WTC11 (cell line): ENCODE measurements around the gene LDLRAD3. TPM values are rescaled to one million over a fixed set of nuclear protein-coding genes. Genes with fewer than 3 reads are reported as not detected.

Experiments used
- ATAC-seq: fragments of 200-7000 bp; cut with Tn5 transposase; 2 replicates; pipeline ENCODE4 v1.10.0; 2021; ENCODE audit warnings: mild to moderate bottlenecking, moderate library complexity
- Bru-seq: library from RNA; stranded (reverse); fragments of 400-500 nt; gene quantifications from one replicate; lab custom pipeline; 2021; lab: Mats Ljungman, UMichigan
- CTCF ChIA-PET: fragments of 300-600 bp; sonication (Branson Sonifier 250); formaldehyde crosslinking; loops from one replicate; lab custom pipeline; 2021; ENCODE audit warnings: antibody characterized with exemption; lab: Charles Lee
- POLR2A ChIA-PET: fragments of 350-600 bp; sonication (Branson Sonifier 250); formaldehyde crosslinking; loops from one replicate; lab custom pipeline; 2021; ENCODE audit warnings: antibody characterized with exemption; lab: Charles Lee
- DNase-seq: peaks from one replicate; pipeline ENCODE4 v3.0.0; 2021; ENCODE audit warnings: low spot score
- H3K27ac Mint-ChIP-seq: 2 replicates; pipeline ENCODE4 v1.8.0; 2021; ENCODE audit warnings: mixed read lengths
- H3K27me3 Mint-ChIP-seq: 2 replicates; pipeline ENCODE4 v1.8.0; 2021; ENCODE audit warnings: low read depth, mild to moderate bottlenecking, moderate library complexity, mixed read lengths
- H3K36me3 Mint-ChIP-seq: 2 replicates; pipeline ENCODE4 v1.8.0; 2021; ENCODE audit warnings: mixed read lengths
- H3K4me1 Mint-ChIP-seq: 2 replicates; pipeline ENCODE4 v1.8.0; 2022; ENCODE audit warnings: mixed read lengths
- H3K4me3 Mint-ChIP-seq: 2 replicates; pipeline ENCODE4 v1.8.0; 2021; ENCODE audit warnings: mild to moderate bottlenecking, moderate library complexity, mixed read lengths
- H3K9me3 Mint-ChIP-seq: 2 replicates; pipeline ENCODE4 v1.8.0; 2021; ENCODE audit warnings: mixed read lengths
- ARID4B ChIP-seq: sonication (generic); formaldehyde crosslinking; IDR thresholded peaks from 2 replicates; pipeline ENCODE4 v1.8.0; 2023; ENCODE audit warnings: missing genetic modification reagents, mild to moderate bottlenecking, borderline replicate concordance
- CBFB ChIP-seq: sonication (generic); formaldehyde crosslinking; IDR thresholded peaks from 2 replicates; pipeline ENCODE4 v1.8.1; 2022; ENCODE audit warnings: mild to moderate bottlenecking, low read depth, missing genetic modification reagents
- E2F1 ChIP-seq: sonication (generic); formaldehyde crosslinking; IDR thresholded peaks from 2 replicates; pipeline ENCODE4 v1.8.0; 2022; ENCODE audit warnings: mild to moderate bottlenecking, missing genetic modification reagents
- ETV6 ChIP-seq: sonication (generic); formaldehyde crosslinking; IDR thresholded peaks from 2 replicates; pipeline ENCODE4 v1.8.1; 2022; ENCODE audit warnings: mild to moderate bottlenecking, missing genetic modification reagents
- FOXK1 ChIP-seq: sonication (generic); formaldehyde crosslinking; IDR thresholded peaks from 2 replicates; pipeline ENCODE4 v1.8.0; 2022; ENCODE audit warnings: mild to moderate bottlenecking, moderate library complexity, missing genetic modification reagents
- FOXP1 ChIP-seq: sonication (generic); formaldehyde crosslinking; IDR thresholded peaks from 2 replicates; pipeline ENCODE4 v1.8.0; 2022; ENCODE audit warnings: missing genetic modification reagents, mild to moderate bottlenecking, moderate library complexity, borderline replicate concordance
- FOXP4 ChIP-seq: sonication (generic); formaldehyde crosslinking; IDR thresholded peaks from 2 replicates; pipeline ENCODE4 v1.8.0; 2022; ENCODE audit warnings: mild to moderate bottlenecking, missing genetic modification reagents
- HMGA2 ChIP-seq: fragments of 250-450 bp; sonication (Bioruptor Pico); IDR thresholded peaks from 2 replicates; pipeline ENCODE4 v1.4.0; 2021; ENCODE audit warnings: mild to moderate bottlenecking, moderate library complexity
- MAX ChIP-seq: sonication (generic); formaldehyde crosslinking; IDR thresholded peaks from 2 replicates; pipeline ENCODE4 v1.8.0; 2022; ENCODE audit warnings: mild to moderate bottlenecking, missing genetic modification reagents
- MLX ChIP-seq: sonication (generic); formaldehyde crosslinking; IDR thresholded peaks from 2 replicates; pipeline ENCODE4 v1.8.1; 2023; ENCODE audit warnings: mild to moderate bottlenecking, missing genetic modification reagents, moderate library complexity
- NR2C2 ChIP-seq: sonication (generic); formaldehyde crosslinking; IDR thresholded peaks from 2 replicates; pipeline ENCODE4 v1.8.0; 2022; ENCODE audit warnings: mild to moderate bottlenecking, missing genetic modification reagents
- RELA ChIP-seq: sonication (generic); formaldehyde crosslinking; IDR thresholded peaks from 2 replicates; pipeline ENCODE4 v1.8.1; 2022; ENCODE audit warnings: missing genetic modification reagents, mild to moderate bottlenecking, borderline replicate concordance
- RORB ChIP-seq: fragments of 250-450 bp; sonication (Bioruptor Pico); IDR thresholded peaks from 2 replicates; pipeline ENCODE4 v1.9.0; 2021; ENCODE audit warnings: mild to moderate bottlenecking
- SMAD3 ChIP-seq: sonication (generic); formaldehyde crosslinking; IDR thresholded peaks from 2 replicates; pipeline ENCODE4 v1.8.0; 2022; ENCODE audit warnings: missing genetic modification reagents, mild to moderate bottlenecking, borderline replicate concordance
- SOX15 ChIP-seq: fragments of 250-450 bp; sonication (Bioruptor Pico); IDR thresholded peaks from 2 replicates; pipeline ENCODE4 v1.9.0; 2021; ENCODE audit warnings: mild to moderate bottlenecking
- SP1 ChIP-seq: sonication (generic); formaldehyde crosslinking; conservative IDR thresholded peaks from 2 replicates; pipeline ENCODE4 v1.8.1; 2022; ENCODE audit warnings: missing genetic modification reagents
- TCF7 ChIP-seq: sonication (generic); formaldehyde crosslinking; IDR thresholded peaks from 2 replicates; pipeline ENCODE4 v1.8.0; 2022; ENCODE audit warnings: mild to moderate bottlenecking, low read depth, missing genetic modification reagents, moderate library complexity
- TP53 ChIP-seq: sonication (generic); formaldehyde crosslinking; IDR thresholded peaks from 2 replicates; pipeline ENCODE4 v1.8.1; 2023; ENCODE audit warnings: mild to moderate bottlenecking, missing genetic modification reagents
- ZBTB43 ChIP-seq: sonication (generic); formaldehyde crosslinking; IDR thresholded peaks from 2 replicates; pipeline ENCODE4 v1.8.1; 2023; ENCODE audit warnings: mild to moderate bottlenecking, missing genetic modification reagents
- ZNF317 ChIP-seq: sonication (generic); formaldehyde crosslinking; IDR thresholded peaks from 2 replicates; pipeline ENCODE4 v1.8.1; 2023; ENCODE audit warnings: low read depth, mild to moderate bottlenecking, moderate library complexity, missing genetic modification reagents, borderline replicate concordance
- ZNF396 ChIP-seq: fragments of 250-450 bp; sonication (Bioruptor Pico); IDR thresholded peaks from 2 replicates; pipeline ENCODE4 v1.8.0; 2021; ENCODE audit warnings: mild to moderate bottlenecking, moderate library complexity, borderline replicate concordance
- ZNF512 ChIP-seq: sonication (generic); formaldehyde crosslinking; IDR thresholded peaks from 2 replicates; pipeline ENCODE4 v1.8.1; 2022; ENCODE audit warnings: missing genetic modification reagents, borderline replicate concordance
- long read RNA-seq, 3 experiments: library from RNA in 1 of 3; library from capped mRNA in 1 of 3; library from polyadenylated mRNA in 1 of 3; unstranded in 2 of 3; stranded (forward) in 1 of 3; transcript quantifications; one replicate each; pipeline ENCODE4 v2.0.0, GENCODE V29; 2021
- total RNA-seq: library from RNA; stranded (reverse); gene quantifications from 3 replicates; pipeline ENCODE4 v1.2.3, GENCODE V29; 2021

The LDLRAD3 gene
- total RNA-seq (12.6 to 14.5 TPM (median 14.5 TPM) in 3 replicates), Bru-seq, nascent RNA (percentile 76 among the genes with signal in this experiment)
- long read RNA-seq, experiment 1, transcript LDLRAD3-201 (6 exons, 3,798 nt) = major isoform, 58 of 107 reads
- long read RNA-seq, experiment 1, transcript LDLRAD3-203 (5 exons, 1,879 nt) = minor isoform, 10 of 107 reads
- long read RNA-seq, experiment 1, partial matches to known transcripts = 10 of 107 reads
- long read RNA-seq, experiment 1, other reads (novel, unspliced or antisense) = 29 of 107 reads
- long read RNA-seq, experiment 2, partial matches to known transcripts = 2 of 13 reads
- long read RNA-seq, experiment 2, other reads (novel, unspliced or antisense) = 11 of 13 reads
- long read RNA-seq, experiment 3, partial matches to known transcripts = 0 of 3 reads
- long read RNA-seq, experiment 3, other reads (novel, unspliced or antisense) = 3 of 3 reads

- ATAC-seq = peak; percentile 86
- H3K27ac Mint-ChIP-seq = peak within 1 kb of the TSS; percentile 92
- CTCF ChIA-PET = interaction anchor here (0.7 to 2.8 kb wide), 4 partner anchors 113 to 126 kb away, joined by 3 to 15 read pairs (median 6); no protein-coding TSS in a partner anchor
These were observed at the start of gene LDLRAD3 for GRCh38 chr11:35943713-35944502. TSS of gene LDLRAD3 (plus strand) at chr11:35944062. CDS start at chr11:35944099, 37 bp downstream.

More at GRCh38 chr11:35943713-35944502, at the start of gene LDLRAD3:
- POLR2A ChIA-PET = no interaction called here
- H3K27me3 Mint-ChIP-seq = peaks cover 23% of the 10 kb centered on the region
- peak; percentile 81 for DNase-seq
- H3K4me1 Mint-ChIP-seq = peaks cover 50% of the 10 kb centered on the region
- H3K36me3 Mint-ChIP-seq = no peaks in the 10 kb centered on the region
- no peaks in the 10 kb centered on the region for H3K9me3 Mint-ChIP-seq
- peak within 1 kb of the TSS; percentile 88 for H3K4me3 Mint-ChIP-seq
- no peak for TF ChIP-seq NR2C2 (CRISPR knock-in tag)
- TF ChIP-seq MAX (CRISPR knock-in tag) = peak; percentile 34; the same call in 1 of the 2 replicates
- TF ChIP-seq MLX = no peak
- TF ChIP-seq ETV6 (CRISPR knock-in tag) = peak; percentile 49; the same call in 1 of the 2 replicates
- TF ChIP-seq SMAD3 = no peak
- TF ChIP-seq ZNF396 (CRISPR knock-in tag) = no peak
- no peak for TF ChIP-seq FOXP1
- no peak for TF ChIP-seq ZNF512 (CRISPR knock-in tag)
- 0 out of 2 replicates have a peak, but pooled peaks have one; percentile 13 for TF ChIP-seq CBFB (CRISPR knock-in tag)
- no peak for TF ChIP-seq ZBTB43 (CRISPR knock-in tag)
- TF ChIP-seq FOXK1 (CRISPR knock-in tag) = peak; percentile 27; the same call in 1 of the 2 replicates
- TF ChIP-seq ARID4B (CRISPR knock-in tag) = 0 out of 2 replicates have a peak, but pooled peaks have one; percentile 21
- TF ChIP-seq HMGA2 (CRISPR knock-in tag) = no peak
- TF ChIP-seq ZNF317 = no peak
- no peak for TF ChIP-seq TCF7
- no peak for TF ChIP-seq SOX15 (CRISPR knock-in tag)
- TF ChIP-seq FOXP4 (CRISPR knock-in tag) = peak; percentile 51; the same call in 1 of the 2 replicates
- TF ChIP-seq RORB = no peak
- TF ChIP-seq RELA (CRISPR knock-in tag) = no peak
- peak; percentile 30; the same call in 1 of the 2 replicates for TF ChIP-seq SP1
- TF ChIP-seq TP53 (CRISPR knock-in tag) = 0 out of 2 replicates have a peak, but pooled peaks have one; percentile 44
- no peak for TF ChIP-seq E2F1 (CRISPR knock-in tag)
